Osteoblast (primary cell): ENCODE results near the gene SLC25A33. TPM values are rescaled to one million over a fixed set of nuclear protein-coding genes. Genes with fewer than 3 reads are reported as not detected.

Source experiments
- DNase-seq: peaks from one replicate; pipeline ENCODE4 v3.0.0; 2011; ENCODE audit warnings: low spot score, mixed read lengths; ENCODE audit not compliant: insufficient read length; ENCODE audit errors: missing footprints
- H2AFZ ChIP-seq: 2 replicates; pipeline ENCODE4 v1.6.0; 2011; ENCODE audit warnings: mild to moderate bottlenecking, low read length
- H3K27ac ChIP-seq: 2 replicates; pipeline ENCODE4 v1.5.1; 2011; ENCODE audit warnings: mild to moderate bottlenecking, low read depth, low read length, moderate library complexity
- H3K27me3 ChIP-seq: 2 replicates; pipeline ENCODE4 v1.6.0; 2012; ENCODE audit warnings: mild to moderate bottlenecking, control low read depth, inconsistent platforms, low read length, moderate library complexity; ENCODE audit not compliant: insufficient read depth
- H3K36me3 ChIP-seq: 2 replicates; pipeline ENCODE4 v1.5.1; 2011; ENCODE audit warnings: mild to moderate bottlenecking, low read length, control low read depth, moderate library complexity; ENCODE audit not compliant: insufficient read depth
- H3K4me1 ChIP-seq: 2 replicates; pipeline ENCODE4 v1.5.1; 2011; ENCODE audit warnings: mild to moderate bottlenecking, low read length, control low read depth, moderate library complexity; ENCODE audit not compliant: insufficient read depth
- H3K4me2 ChIP-seq: 2 replicates; pipeline ENCODE4 v1.6.0; 2011; ENCODE audit warnings: mild to moderate bottlenecking, low read length; ENCODE audit not compliant: insufficient read depth
- H3K4me3 ChIP-seq: fragments of 200-600 bp; sonication (generic); 3 replicates; pipeline ENCODE4 v1.5.1; 2012; ENCODE audit warnings: mild to moderate bottlenecking, low read length, inconsistent platforms; ENCODE audit not compliant: insufficient read depth
- H3K79me2 ChIP-seq: 2 replicates; pipeline ENCODE4 v1.6.0; 2012; ENCODE audit warnings: mild to moderate bottlenecking, low read length, control low read depth, inconsistent platforms; ENCODE audit not compliant: insufficient read depth
- H3K9me3 ChIP-seq: 2 replicates; pipeline ENCODE4 v1.5.1; 2011; ENCODE audit warnings: low read depth, low read length, control low read depth
- H4K20me1 ChIP-seq: 2 replicates; pipeline ENCODE4 v1.6.0; 2012; ENCODE audit warnings: mild to moderate bottlenecking, low read length, control low read depth; ENCODE audit not compliant: insufficient read depth
- CTCF ChIP-seq: IDR thresholded peaks from 2 replicates; pipeline ENCODE4 v1.5.1; 2011; ENCODE audit warnings: mild to moderate bottlenecking, low read depth, low read length, moderate library complexity; ENCODE audit errors: extremely low read depth
- total RNA-seq: library from RNA; depleted of rRNA; stranded (reverse); fragments of >200 nt; gene quantifications from 2 replicates; pipeline ENCODE4 v1.2.3, GENCODE V29; 2012

The SLC25A33 gene
- total RNA-seq, 1 donor: 7.2 TPM

- Histone ChIP-seq H2AFZ (no peak overlapping the region), H3K27me3 (no peaks in the 10 kb centered on the region), H3K27ac (no peak overlapping the region), H3K9me3 (no peaks in the 10 kb centered on the region), H4K20me1 (no peaks in the 10 kb centered on the region), H3K79me2 (no peaks in the 10 kb centered on the region), H3K36me3 (peaks cover 13% of the 10 kb centered on the region), H3K4me3 (no peak overlapping the region), H3K4me1 (no peaks in the 10 kb centered on the region), H3K4me2 (no peak overlapping the region)
- TF ChIP-seq CTCF: no peak
- DNase-seq: no peak
Observed at GRCh38 chr1:9610548-9610947, 71.3 kb downstream of the SLC25A33 start.

DNA sequence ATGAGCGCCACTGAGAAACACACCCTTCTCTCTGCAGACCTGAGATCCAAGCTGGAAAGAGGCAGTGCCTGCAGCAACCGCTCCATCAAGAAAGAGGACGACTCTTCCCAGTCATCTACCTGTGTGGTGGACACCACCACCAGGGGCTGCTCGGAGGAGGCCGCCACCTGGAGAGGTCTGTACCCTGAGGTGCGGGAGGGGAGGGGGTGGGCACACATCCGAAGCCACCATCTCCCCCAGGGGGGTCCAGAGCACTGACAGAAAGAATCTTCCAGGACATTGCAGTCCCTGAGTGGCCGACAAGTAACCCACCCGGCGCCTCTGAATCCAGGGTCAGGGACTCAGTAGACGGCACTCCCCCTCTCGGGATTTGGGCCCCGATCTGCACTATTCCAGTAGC, 72.5 kb downstream of the SLC25A33 start:
- no peak overlapping the region for H2AFZ ChIP-seq
- H4K20me1 ChIP-seq: no peaks in the 10 kb centered on the region
- TF ChIP-seq CTCF: no peak
- H3K79me2 ChIP-seq: no peaks in the 10 kb centered on the region
- no peak for DNase-seq
- peaks cover 13% of the 10 kb centered on the region for H3K36me3 ChIP-seq
- H3K4me2 ChIP-seq: no peak overlapping the region
- no peaks in the 10 kb centered on the region for H3K4me1 ChIP-seq
- no peaks in the 10 kb centered on the region for H3K9me3 ChIP-seq
- no peak overlapping the region for H3K27ac ChIP-seq
- H3K27me3 ChIP-seq: no peaks in the 10 kb centered on the region
- no peak overlapping the region for H3K4me3 ChIP-seq

DNA sequence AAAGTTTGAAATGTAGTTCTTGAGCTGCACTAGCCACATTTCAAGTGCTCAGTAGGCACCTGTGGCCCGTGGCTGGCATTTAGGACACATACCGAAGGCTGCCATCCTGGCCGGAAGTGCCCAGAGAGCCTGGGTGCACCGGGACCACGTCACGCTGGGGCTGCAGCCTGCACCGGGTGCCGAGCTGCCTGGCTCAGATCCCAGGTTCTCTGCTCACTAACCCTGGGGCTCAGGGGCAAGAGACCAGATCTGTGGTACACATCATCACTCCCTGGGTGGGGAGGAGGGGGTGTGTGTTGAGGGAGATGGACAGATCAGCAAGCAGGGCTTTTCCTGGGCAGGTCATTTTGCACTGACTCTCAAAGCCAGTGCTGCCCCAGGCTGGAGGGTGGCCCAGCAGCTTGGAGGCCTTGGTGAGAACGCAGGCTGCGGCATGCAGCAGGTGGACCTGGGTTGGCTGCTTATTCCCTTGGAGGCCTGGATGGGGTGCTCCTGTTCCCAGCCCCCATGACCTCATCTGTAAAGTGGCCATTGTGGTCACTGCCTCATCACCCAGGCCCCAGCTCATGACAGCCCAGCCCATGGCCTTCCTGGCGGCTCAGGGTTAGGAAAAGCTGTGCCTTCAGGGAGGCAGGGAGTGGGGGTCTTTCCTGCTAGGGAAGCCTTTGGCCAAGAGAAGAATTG, 73.0 kb downstream of the SLC25A33 start:
- H3K36me3 ChIP-seq: peaks cover 13% of the 10 kb centered on the region
- H4K20me1 ChIP-seq: no peaks in the 10 kb centered on the region
- no peak overlapping the region for H3K4me2 ChIP-seq
- no peaks in the 10 kb centered on the region for H3K9me3 ChIP-seq
- H3K4me1 ChIP-seq: no peaks in the 10 kb centered on the region
- H3K4me3 ChIP-seq: no peak overlapping the region
- no peak overlapping the region for H3K27ac ChIP-seq
- no peaks in the 10 kb centered on the region for H3K27me3 ChIP-seq
- H3K79me2 ChIP-seq: no peaks in the 10 kb centered on the region
- no peak for TF ChIP-seq CTCF
- DNase-seq: peak; percentile 77
- no peak overlapping the region for H2AFZ ChIP-seq

DNA sequence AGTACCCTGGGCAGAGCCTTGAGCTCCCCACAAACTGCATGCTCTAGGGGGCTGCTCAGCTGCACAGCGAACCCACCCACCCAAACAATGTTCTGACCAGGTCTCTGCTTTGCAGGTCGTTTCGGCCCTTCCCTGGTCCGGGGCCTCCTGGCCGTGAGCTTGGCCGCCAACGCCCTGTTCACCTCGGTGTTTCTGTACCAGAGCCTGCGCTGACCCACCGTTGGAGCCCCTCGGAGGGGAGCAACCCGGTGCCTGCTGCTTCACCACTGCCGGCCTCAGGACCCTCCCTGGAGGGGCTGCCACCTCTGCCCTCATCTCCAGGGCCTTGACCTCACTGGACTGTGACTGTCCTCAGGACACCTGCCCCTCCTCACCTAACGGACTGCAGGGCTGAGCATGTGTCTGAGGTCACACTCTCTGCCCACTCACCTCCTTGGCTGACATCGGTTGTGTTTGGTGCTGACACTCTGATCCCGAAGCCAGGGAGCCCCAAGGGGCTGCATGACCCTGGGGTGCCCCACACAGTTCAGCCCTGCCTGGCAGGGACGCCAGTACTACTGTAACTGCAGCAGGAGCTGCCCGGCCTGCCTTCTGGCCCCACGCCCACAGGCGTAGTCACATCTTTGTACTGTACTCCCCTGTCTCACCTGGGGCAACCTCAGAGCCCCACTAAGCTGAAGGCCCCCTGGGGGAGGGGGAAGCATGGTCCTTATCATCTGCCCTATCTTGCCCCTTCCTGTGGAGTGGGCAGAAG, 73.8 kb downstream of the SLC25A33 start:
- Histone ChIP-seq H3K4me3 (no peak overlapping the region), H3K4me2 (no peak overlapping the region), H3K79me2 (no peaks in the 10 kb centered on the region), H4K20me1 (no peaks in the 10 kb centered on the region), H3K9me3 (no peaks in the 10 kb centered on the region), H2AFZ (no peak overlapping the region), H3K27ac (no peak overlapping the region), H3K36me3 (peaks cover 13% of the 10 kb centered on the region), H3K27me3 (peaks cover 5% of the 10 kb centered on the region), H3K4me1 (no peaks in the 10 kb centered on the region)
- DNase-seq: peak; percentile 58
- TF ChIP-seq CTCF: no peak
